ENCODE results near the gene CTRB2.

- TF ChIP-seq CTCF (conservative IDR thresholded peaks at IDR 0.05) (no peak), ZFX (IDR thresholded peaks at IDR 0.05) (no peak)
Observed at GRCh38 chr16:75203667-75204409, 3.1 kb downstream of the CTRB2 start.

Data from C4-2B (cell line).